GM18520 (cell line): ENCODE results near the gene RELA.
"Not testable (repeated sequence)": the region's sequence is repeated elsewhere in the genome, so short reads cannot be mapped to it uniquely, and the experiment has no call there.

Source experiments
- ATAC-seq: cut with Tn5 transposase; IDR thresholded peaks from one replicate; pipeline ENCODE4 v1.9.1; 2021; ENCODE audit not compliant: unreplicated experiment

The RELA gene

DNA sequence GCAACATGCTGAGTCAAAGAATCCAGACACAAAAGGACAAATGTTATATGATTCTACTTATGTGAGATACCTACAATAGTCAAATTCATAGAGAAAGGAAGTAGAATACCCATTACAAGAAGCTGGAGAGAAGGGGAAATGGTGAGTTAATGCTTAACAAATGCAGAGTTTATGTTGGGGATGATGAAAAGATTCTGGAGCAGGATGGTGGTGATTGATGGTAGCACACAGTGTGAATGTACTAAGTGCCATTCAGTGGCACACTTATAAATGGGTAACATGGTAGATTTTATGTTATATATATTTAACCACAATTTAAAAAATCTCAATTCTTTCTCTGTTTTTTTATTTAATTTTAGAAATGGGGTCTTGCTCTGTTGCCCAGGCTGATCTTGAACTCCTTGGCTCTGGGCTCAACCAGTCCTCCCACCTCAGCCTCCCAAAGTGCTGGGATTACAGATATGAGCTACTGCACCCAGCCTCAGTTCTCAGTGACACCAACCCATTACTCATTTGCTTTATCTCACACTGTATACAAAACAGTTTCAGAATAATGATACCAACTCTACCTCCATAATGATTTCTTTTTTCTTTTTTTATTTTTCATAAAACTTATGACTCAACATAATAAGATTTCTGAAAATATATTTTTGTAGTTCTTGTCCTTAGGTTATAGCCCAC lies 9.6 kb upstream of the RELA start:
- ATAC-seq, result no peak

DNA sequence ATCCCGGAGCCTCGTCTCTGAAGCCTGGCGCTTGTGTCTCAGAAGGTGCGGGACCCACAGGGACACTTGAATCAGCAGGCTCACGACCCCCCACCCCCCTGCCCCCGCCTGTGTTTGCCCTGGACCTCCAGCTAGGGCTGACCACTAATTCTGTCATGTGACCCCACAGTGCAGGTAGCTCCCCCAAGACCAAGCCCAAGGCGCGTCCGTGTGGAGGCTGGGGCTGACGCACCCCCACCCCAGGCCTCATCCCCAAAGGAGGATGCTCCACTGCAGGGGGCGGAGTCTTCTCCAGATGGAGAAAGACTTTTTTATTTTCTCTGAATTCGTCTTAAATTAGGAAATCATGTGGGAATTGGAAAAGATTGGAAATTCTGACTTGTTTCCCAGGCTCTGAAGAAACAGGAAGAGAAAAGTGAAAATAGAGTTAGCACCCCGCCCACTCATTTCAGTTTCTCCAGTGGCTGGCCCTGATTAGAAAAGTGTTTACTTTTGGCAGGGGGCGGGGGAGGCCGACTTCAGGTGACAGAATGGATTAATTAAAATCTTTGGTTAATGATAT lies 1.0 kb upstream of the RELA start:
- ATAC-seq, result peak; percentile 16

DNA sequence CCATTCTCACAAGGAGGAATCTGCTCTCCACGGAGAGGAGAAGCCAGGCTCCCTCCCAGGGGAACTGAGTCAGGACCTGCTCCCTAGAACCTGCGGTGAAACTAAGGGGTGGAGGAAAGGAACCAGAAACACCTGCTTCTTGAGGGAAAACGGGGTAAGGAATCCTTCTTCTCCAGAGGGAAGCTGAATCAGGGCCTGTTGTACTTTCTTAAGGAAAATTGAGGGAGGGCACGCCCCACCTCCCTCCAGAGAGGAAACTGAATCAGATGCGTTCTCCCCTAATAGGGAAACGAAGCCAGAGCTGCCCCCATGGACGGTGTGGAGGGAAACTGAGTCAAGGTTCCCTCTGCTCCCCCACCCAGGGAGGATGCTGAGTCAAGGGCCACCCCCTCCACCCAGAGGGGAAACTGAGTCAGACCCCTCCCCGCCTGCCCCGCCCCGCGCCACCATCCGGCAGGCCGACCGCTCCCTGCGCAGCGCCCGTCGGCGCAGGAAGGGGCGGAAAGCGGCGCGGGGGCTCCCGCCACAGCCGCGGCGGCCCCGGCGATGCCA lies 393 bp downstream of the RELA start:
- no peak for ATAC-seq

DNA sequence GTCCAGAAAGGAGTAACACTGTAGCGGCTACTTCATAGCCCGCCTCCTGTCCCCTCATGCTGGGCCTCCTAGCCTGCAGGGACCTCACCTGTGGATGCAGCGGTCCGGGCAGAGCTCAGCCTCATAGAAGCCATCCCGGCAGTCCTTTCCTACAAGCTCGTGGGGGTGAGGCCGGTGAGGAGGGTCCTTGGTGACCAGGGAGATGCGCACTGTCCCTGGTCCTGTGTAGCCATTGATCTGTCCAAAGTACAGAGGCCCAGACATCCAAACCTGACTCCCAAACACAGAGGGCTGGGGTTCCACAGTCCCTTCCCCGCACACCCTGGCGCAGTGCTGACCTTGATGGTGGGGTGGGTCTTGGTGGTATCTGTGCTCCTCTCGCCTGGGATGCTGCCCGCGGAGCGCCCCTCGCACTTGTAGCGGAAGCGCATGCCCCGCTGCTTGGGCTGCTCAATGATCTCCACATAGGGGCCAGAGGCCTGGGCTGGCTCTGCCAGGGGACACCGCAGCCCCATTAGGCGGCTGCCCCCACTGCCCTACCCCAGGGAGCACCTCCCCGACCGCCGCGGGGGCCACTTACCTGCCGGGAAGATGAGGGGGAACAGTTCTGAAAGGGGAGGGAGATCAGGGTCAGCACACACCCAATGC lies 993 bp downstream of the RELA start:
- ATAC-seq, result no peak

DNA sequence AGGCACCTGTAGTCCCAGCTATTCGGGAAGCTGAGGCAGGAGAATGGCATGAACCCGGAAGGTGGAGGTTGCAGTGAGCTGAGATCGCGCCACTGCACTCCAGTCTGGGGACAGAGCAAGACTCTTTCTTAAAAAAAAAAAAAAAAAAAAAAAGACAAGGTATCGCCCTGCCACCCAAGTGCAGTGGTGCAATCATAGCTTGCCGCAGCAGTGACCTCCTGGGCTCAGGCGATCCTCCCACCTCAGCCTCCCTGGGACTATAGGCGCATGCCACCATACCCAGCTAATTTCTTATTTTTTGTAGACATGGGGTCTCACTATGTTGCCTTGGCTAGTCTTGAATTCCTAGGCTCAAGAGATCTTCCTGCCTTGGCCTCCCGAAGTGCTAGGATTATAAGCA lies 1.8 kb downstream of the RELA start:
- not testable (repeated sequence) for ATAC-seq

DNA sequence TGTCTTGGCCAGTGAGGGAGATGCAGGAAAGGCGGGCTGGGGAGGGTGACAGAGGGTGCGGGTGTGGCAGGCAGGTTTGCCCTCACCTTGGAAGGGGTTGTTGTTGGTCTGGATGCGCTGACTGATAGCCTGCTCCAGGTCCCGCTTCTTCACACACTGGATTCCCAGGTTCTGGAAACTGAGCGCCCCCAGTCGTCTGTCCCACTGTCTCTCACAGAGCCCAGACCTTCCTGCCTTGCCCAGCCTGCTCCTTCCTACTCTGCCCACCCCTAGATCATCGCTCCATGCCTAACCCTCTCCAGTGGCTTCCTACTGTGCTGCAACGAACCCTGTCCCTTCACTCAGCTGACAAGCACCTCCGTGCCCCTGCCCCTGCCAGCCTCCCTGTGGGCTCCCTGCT lies 2.7 kb downstream of the RELA start:
- no peak for ATAC-seq

DNA sequence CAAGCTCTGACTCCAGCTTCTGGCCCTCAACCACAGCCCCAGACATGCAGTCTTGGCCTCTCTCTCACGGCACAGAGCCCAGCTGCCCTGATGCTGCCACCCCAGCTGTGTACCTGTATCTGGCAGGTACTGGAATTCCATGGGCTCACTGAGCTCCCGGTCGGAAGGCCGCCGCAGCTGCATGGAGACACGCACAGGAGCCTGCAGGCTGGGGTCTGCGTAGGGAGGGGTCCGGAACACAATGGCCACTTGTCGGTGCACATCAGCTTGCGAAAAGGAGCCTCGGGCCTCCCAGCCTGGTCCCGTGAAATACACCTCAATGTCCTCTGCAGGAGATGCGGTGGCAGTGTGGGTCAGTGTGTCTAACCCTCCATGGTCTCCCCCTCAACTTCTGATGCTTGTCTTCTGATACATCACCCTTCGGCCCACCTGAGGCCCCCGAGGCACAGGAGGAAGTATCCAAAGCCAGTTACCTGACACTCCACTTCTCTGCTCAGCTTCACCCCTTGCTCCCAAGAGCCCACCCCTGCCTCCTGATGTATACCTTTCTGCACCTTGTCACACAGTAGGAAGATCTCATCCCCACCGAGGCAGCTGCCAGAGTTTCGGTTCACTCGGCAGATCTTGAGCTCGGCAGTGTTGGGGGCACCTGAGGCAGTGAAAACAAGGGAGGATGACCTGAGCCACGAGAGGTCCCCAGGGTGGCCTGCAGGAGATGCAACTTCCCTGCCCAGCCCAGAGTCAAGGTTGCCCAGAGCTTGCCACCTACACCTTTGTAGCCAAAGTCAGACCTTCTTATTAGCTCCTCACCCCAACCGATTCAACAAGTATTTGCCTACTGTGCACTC lies 4.3 kb downstream of the RELA start:
- ATAC-seq, result no peak

DNA sequence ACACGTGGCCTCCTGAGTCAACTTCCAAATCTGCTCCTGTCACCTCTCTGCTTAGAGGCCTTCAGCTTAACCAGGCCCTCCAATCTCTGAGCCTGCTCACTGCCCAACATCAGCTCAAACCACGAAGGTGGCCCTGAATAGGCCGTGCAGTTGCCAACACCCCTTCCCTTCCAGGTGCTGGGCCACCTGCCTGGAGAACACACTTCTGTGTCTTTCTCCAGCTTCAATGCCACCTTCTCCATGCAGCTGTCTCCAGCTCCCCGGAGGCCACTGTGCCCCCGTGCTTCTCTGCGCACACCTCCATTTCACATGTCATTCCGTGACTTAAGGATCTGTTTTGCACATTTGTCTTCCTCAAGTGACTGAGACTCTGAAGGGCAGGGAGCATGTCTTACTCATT lies 5.3 kb downstream of the RELA start:
- no peak for ATAC-seq

DNA sequence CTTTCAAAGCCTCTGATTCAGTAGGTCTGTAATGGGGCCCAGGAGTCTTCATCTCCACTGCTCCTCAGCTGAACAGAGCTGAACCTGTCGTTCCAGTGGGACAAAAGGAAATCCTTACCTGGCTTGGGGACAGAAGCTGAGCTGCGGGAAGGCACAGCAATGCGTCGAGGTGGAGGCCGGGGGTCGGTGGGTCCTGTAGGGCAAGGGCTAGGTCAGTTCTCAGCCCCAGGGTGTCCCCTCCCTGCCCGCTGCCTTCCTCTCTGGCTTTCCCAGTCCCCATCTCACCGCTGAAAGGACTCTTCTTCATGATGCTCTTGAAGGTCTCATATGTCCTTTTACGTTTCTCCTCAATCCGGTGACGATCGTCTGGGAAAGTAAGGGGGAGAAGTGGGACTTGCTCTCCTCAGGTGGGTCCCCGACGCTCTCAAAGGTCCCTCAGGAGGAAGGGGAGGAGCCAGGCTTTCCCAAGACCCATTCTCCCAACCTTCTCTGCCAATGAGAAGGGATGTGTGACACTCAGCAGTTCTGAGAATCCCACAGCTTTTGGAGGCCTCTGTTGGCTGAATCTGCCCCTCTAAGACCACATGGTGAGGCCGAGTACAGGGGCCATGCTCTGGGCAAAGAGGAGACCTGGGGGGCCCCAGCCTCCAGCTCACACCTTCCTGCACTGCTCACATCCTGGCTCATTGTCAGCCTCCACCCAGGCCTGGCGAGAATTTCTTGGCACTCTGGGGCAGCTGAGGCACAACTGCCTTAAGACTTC lies 7.0 kb downstream of the RELA start:
- no peak for ATAC-seq

DNA sequence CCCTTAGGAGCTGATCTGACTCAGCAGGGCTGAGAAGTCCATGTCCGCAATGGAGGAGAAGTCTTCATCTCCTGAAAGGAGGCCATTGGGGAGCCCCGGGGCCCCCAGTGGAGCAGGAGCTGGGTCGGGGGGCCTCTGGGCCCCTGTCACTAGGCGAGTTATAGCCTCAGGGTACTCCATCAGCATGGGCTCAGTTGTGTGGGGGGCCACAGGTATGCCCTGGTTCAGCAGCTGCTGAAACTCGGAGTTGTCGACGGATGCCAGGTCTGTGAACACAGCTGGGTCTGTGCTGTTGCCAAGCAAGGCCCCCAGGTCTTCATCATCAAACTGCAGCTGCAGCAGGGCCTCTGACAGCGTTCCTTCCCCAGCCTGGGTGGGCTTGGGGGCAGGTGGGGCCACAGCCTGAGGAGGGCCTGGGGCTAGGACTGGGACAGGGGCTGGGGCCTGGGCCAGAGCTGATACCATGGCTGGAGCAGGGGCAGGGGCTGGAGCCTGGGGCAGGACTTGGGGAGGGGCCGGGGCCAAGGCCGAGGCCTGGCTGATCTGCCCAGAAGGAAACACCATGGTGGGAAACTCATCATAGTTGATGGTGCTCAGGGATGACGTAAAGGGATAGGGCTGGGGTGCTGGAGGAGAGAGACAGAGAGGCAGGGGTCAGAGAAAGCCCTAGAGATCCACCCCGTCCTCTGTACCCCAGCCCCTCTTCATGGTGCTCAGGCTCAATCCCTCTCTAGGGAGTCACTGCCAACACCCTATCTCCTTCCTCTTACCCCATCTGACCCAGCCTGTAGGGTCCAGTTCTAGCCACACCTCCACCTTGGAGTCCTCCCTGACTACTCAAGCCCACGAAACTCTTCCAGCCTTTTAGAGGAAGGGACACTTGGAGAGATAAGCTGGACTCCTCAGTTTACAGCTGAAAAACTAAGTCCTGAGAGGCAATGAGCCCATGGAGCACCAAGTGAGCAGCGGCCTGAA lies 8.1 kb downstream of the RELA start:
- ATAC-seq, result no peak

DNA sequence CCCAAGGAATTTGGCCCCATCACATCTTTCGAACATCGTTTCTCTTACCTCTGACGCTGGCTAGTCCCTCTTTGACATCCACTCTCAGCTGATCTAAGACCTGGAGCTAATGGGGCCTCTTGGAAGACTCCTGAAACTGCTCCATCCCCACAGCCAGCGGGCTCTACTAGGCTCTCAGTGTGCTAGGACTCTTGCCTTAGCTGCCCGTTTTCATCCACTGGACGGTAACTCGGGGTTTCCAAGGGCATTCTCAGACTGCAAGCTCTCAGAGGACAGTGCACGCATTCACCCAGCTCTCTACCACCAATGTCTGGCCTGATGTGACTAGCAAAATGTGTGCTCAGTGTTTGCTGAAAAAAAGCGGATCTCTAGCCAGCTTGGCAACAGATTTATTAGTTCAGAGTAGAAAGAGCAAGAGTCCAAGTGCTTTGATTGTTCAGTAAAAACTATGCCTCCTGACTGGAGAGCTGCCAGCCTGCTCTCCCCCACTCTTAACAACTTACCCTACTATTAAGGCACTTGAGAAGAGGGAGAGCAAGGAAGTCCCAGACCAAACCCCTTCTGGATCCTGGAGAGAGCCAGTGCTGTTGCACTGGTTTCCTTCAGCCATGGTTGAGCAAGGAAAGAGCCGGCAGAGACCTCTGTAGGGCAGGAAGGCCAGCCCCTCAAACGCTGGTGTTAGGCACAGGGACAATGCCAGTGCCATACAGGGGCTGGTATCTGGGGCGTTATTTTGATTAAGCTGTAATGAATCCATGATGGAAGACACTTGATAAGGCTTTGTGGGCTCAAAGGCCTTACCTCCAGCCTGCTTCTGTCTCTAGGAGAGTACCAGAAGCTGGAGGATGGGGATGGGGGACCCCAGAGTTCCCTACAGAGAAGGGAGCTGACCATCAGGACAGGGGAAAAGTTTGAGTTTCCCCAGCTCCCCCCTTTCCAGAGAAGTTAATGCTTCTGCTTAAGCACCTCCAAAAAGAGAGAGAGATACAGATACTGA lies 9.2 kb downstream of the RELA start:
- no peak for ATAC-seq

DNA sequence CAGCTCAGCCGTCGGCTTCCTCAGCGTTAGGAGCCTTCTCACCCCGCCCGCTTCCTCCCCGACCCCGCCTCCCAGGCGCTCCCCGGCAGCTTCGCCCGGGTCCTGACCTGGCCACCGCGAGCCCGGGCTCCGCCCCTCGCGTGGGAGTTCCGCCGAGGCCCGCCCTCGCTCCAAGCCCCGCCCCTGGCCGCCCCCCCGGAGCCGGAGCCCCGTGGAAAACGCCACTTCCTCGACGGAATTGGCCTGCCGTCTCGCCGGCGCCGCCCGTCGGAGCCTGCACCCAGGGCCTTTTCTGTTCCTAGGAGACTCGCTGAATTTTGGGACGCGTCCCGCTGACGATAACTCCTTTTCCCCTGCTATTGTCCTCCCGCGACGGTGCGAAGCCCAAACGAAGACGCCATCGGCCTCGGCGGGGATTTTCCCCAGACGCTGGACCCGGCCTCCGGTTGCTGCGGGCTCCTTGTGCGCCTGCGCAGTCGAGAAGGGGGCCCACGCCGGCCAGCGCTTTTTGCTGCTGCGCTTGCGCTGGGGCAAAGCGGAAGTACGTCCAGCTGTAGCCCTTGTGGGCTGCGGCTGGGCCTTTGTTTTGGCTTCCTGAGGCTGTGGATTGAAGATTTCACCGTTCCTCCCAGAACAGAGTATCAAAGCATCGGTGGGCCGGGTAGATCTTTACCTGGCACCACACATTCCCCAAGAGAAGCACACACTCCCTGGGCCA lies 10.0 kb downstream of the RELA start:
- ATAC-seq, result peak; percentile 59

DNA sequence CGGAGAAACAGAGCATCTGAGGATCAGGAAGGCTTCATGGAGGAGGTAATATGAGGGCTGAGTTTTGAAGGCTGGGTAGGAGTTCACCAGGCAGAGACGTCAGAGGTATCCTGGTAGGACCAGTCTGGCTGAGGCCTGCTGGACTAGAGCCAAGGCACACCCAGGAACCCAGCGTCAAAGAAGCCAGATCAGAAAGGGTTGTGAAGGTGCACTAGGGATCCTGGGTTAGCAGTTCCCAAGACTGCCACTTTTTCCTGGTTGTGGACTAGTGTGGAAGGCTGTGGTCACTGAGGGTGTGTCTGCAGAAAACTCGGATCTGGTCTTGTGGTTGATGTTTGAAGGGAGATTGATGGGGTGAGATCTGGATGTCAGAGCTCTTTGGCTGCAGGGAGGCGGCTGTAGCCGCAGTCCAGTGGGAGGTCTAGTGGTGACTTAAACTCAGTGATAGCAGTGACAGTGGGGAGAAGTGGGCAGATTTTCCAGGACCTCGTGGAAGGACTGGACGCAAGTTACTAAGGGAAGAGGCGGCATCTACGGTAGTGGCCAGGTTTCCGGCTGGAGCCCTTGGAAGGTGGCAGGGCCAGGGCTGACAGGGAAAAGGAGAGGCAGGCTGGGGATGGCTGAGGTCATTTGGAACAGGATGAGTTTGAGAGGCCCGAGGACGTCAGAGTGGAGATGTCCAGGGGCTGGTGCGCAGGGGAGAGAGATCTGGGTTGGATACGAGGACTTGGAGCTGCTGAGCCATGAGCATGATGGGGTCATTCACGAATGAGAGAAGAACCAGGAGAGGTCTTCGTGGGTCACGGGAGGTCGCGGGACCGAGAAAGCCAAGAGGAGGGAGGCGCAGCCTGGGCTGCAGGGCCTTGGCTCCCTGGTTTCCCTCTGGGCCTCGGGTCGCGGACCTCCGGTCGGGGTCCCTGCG lies 10.9 kb downstream of the RELA start:
- ATAC-seq, result no peak

DNA sequence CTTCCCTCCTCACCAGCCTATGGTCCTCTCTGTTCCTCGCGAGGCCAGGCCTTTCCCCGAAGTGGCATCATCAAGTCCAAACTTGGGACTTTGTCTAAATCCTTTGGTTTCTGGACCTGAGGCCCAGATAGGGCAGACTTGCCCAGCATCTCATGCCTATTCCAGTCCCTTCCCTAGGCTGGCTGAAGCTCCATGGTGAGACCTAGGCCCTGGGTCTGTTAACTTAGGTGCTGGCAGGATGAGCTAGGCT lies 11.5 kb downstream of the RELA start:
- no peak for ATAC-seq

DNA sequence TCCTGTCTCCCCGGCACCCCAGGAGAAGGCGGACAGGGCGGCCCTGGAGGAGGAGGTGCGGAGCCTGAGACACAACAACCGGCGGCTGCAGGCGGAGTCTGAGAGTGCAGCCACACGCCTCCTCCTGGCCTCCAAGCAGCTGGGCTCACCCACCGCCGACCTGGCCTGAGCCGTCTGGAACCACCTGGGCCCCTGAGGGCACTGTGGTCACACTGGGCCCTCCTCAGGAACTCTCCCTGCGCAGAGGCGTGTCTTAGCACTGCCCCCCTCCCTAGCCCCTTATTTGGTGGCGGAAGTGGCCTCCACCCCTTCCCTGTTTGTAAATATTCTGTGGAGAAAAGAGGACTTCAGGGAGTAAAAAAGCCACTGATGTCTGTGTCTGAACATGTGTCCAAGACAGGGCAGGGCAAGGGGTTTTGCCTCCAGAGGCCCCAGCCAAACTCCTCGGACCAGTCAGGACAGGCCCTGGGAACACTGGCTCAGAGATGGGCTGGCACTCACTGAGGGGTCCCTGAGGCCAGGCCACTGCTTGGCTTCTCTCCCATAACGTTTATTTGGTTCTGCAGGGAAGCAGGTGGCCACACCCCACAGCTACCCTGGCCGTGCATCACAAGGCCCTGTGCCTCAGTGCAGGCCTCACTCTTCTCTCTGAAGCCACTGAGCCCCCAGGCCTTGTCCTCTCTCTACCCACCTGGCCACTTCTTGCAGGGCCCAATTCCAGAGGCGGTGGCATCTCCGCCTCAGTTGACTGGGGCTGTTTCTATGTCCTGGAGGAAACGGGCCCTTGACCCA lies 12.0 kb downstream of the RELA start:
- ATAC-seq, result no peak
